CD4-positive, alpha-beta T cell (primary cell): Measurements from ENCODE around the gene NACA2. TPM values are rescaled to one million over a fixed set of nuclear protein-coding genes. Genes with fewer than 3 reads are reported as not detected.

Source experiments
- ATAC-seq: fragments of 200-7000 bp; cut with Tn5 transposase; one replicate; pipeline ENCODE4 v1.10.0; 2022; ENCODE audit warnings: mild to moderate bottlenecking; ENCODE audit not compliant: poor library complexity
- CTCF ChIA-PET: fragments of 350-600 bp; sonication (Branson Sonifier 250); formaldehyde crosslinking; loops from one replicate; lab custom pipeline; 2021; ENCODE audit warnings: antibody characterized with exemption, inconsistent platforms; lab: Charles Lee
- POLR2A ChIA-PET: fragments of 350-600 bp; sonication (Branson Sonifier 250); formaldehyde crosslinking; loops from one replicate; lab custom pipeline; 2021; ENCODE audit warnings: antibody characterized with exemption, inconsistent platforms; lab: Charles Lee
- DNase-seq, 14 experiments: peaks; one replicate each; pipeline ENCODE4 v3.0.0-alpha.2; 2013 to 2020; ENCODE audit warnings: mixed read lengths in 2 of 14
- H3K27ac ChIP-seq, 2 donors: one replicate each; pipeline versions ENCODE4 v1.5.1 to v1.7.0; 2013; ENCODE audit warnings: low read length in 2 of 2, low read depth in 1 of 2, mild to moderate bottlenecking in 1 of 2
- H3K27me3 ChIP-seq, 2 experiments: 1 replicate in 1 of 2; 2 replicates in 1 of 2; pipeline versions ENCODE4 v1.6.1 to v1.7.0; 2013; ENCODE audit warnings: low read length in 2 of 2, control low read depth in 1 of 2, mild to moderate bottlenecking in 1 of 2, moderate library complexity in 1 of 2; ENCODE audit not compliant: insufficient read depth in 2 of 2, control insufficient read depth in 1 of 2
- H3K36me3 ChIP-seq: one replicate; pipeline ENCODE4 v1.6.1; 2013; ENCODE audit warnings: low read length, control low read depth; ENCODE audit not compliant: insufficient read depth
- H3K4me1 ChIP-seq: one replicate; pipeline ENCODE4 v1.6.1; 2013; ENCODE audit warnings: low read length, control low read depth; ENCODE audit not compliant: insufficient read depth
- H3K4me3 ChIP-seq: one replicate; pipeline ENCODE4 v1.5.1; 2013; ENCODE audit warnings: mild to moderate bottlenecking, low read length, moderate library complexity
- H3K9me3 ChIP-seq, 2 experiments: 1 replicate in 1 of 2; 2 replicates in 1 of 2; pipeline versions ENCODE4 v1.6.1 to v1.7.0; 2013; ENCODE audit warnings: low read length in 2 of 2, mild to moderate bottlenecking in 2 of 2, control low read depth in 1 of 2, moderate library complexity in 1 of 2; ENCODE audit not compliant: control insufficient read depth in 1 of 2, insufficient read depth in 1 of 2
- H3K27ac Mint-ChIP-seq: one replicate; pipeline ENCODE4 v1.8.0; 2020; ENCODE audit warnings: mixed read lengths
- H3K27me3 Mint-ChIP-seq: one replicate; pipeline ENCODE4 v1.8.0; 2021; ENCODE audit warnings: mixed read lengths
- H3K36me3 Mint-ChIP-seq: one replicate; pipeline ENCODE4 v1.8.0; 2021; ENCODE audit warnings: low read depth, mixed read lengths
- H3K4me1 Mint-ChIP-seq: one replicate; pipeline ENCODE4 v1.8.0; 2021; ENCODE audit warnings: low read depth, mixed read lengths
- H3K4me3 Mint-ChIP-seq: one replicate; pipeline ENCODE4 v1.8.0; 2020; ENCODE audit warnings: mild to moderate bottlenecking, mixed read lengths
- H3K9me3 Mint-ChIP-seq: one replicate; pipeline ENCODE4 v1.8.0; 2020; ENCODE audit warnings: mixed read lengths
- CTCF ChIP-seq: fragments of 200-600 bp; IDR thresholded peaks from one replicate; pipeline ENCODE4 v1.8.0; 2022; ENCODE audit warnings: antibody characterized with exemption, mild to moderate bottlenecking
- intact Hi-C, 2 experiments: fragments of 100-400 bp; cut with DNase I in 1 of 2; cut with micrococcal nuclease in 1 of 2; formaldehyde crosslinking; loops; one replicate each; pipeline versions ENCODE4 v1.15.1 to v1.9.0; 2023 to 2025; cut with DNase I, micrococcal nuclease
- total RNA-seq, 174 experiments: library from RNA in 2 of 174; stranded (reverse) in 2 of 174; gene quantifications; one replicate each; pipeline ENCODE4 v1.2.3 and lab custom pipeline; 2021 to 2026

The NACA2 gene
- total RNA-seq, 2 experiments from 2014 or later: not detected

- intact Hi-C loops: no loop called here
- H3K4me1 Mint-ChIP-seq: no peaks in the 10 kb centered on the region
- H3K27ac Mint-ChIP-seq: no peak overlapping the region
- peaks cover 8 to 9% of the 10 kb centered on the region in 2 experiments for H3K9me3 ChIP-seq
- no peaks in the 10 kb centered on the region for H3K36me3 Mint-ChIP-seq
- no peak overlapping the region for H3K27ac ChIP-seq
- H3K27me3 ChIP-seq: peaks cover 0 to 9% of the 10 kb centered on the region in 2 experiments
- H3K4me3 ChIP-seq: no peak overlapping the region
- no peaks in the 10 kb centered on the region for H3K4me1 ChIP-seq
- H3K4me3 Mint-ChIP-seq: no peak overlapping the region
- no peak for ATAC-seq
- no peaks in the 10 kb centered on the region for H3K36me3 ChIP-seq
- H3K9me3 Mint-ChIP-seq: peaks cover 7% of the 10 kb centered on the region
- peaks cover 27% of the 10 kb centered on the region for H3K27me3 Mint-ChIP-seq
- POLR2A ChIA-PET: no interaction called here
- DNase-seq: no peak
- no peak for TF ChIP-seq CTCF
- CTCF ChIA-PET: no interaction called here
Measured at GRCh38 chr17:61621317-61621716, 30.3 kb upstream of the NACA2 start.

DNA sequence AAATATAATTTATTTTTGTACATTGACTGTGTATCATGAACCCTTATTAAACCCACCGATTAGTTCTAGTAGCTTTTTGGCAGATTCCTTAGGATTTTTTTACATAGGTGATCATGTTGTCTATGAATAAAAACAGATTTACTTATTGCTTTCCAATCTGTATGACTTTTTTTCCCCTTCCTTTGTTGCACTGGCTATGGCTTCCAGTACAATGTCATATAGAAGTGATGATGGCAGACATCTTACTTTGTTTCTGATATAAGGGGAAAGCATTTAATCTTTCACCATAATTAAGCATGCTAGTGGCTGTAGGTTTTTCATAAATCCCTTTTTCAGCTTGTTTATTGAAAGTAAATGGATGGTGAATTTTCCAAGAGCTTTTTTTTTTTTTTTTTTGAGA is 28.9 kb upstream of the NACA2 start:
- H3K27me3 Mint-ChIP-seq: peaks cover 20% of the 10 kb centered on the region

GRCh38 chr17:61619493-61619892 is 28.5 kb upstream of the NACA2 start:
- Mint-ChIP-seq H3K27me3 (peaks cover 21% of the 10 kb centered on the region), H3K9me3 (peaks cover 7% of the 10 kb centered on the region), H3K36me3 (no peaks in the 10 kb centered on the region), H3K4me1 (no peaks in the 10 kb centered on the region), H3K4me3 (no peak overlapping the region), H3K27ac (no peak overlapping the region)
- H3K4me1 ChIP-seq: no peaks in the 10 kb centered on the region
- ATAC-seq: no peak
- POLR2A ChIA-PET: no interaction called here
- no peak for TF ChIP-seq CTCF
- H3K36me3 ChIP-seq: no peaks in the 10 kb centered on the region
- H3K9me3 ChIP-seq: peaks cover 8 to 9% of the 10 kb centered on the region in 2 experiments
- peaks cover 0 to 6% of the 10 kb centered on the region in 2 experiments for H3K27me3 ChIP-seq
- no peak overlapping the region for H3K27ac ChIP-seq
- intact Hi-C loops: no loop called here
- no peak overlapping the region for H3K4me3 ChIP-seq
- no peak for DNase-seq
- CTCF ChIA-PET: no interaction called here

More for the DNA sequence above, 28.9 kb upstream of the NACA2 start:
- ChIA-PET POLR2A (no interaction called here), CTCF (no interaction called here)
- H3K27me3 ChIP-seq: peaks cover 0 to 6% of the 10 kb centered on the region in 2 experiments
- no peaks in the 10 kb centered on the region for H3K36me3 Mint-ChIP-seq
- no peak for DNase-seq
- H3K9me3 ChIP-seq: peaks cover 8 to 9% of the 10 kb centered on the region in 2 experiments
- no peak for TF ChIP-seq CTCF
- no peaks in the 10 kb centered on the region for H3K4me1 ChIP-seq
- intact Hi-C loops: no loop called here
- no peak for ATAC-seq
- no peak overlapping the region for H3K27ac Mint-ChIP-seq
- no peaks in the 10 kb centered on the region for H3K36me3 ChIP-seq
- no peaks in the 10 kb centered on the region for H3K4me1 Mint-ChIP-seq
- H3K9me3 Mint-ChIP-seq: peaks cover 7% of the 10 kb centered on the region
- no peak overlapping the region for H3K4me3 Mint-ChIP-seq
- no peak overlapping the region for H3K27ac ChIP-seq
- no peak overlapping the region for H3K4me3 ChIP-seq
